Mammary epithelial cell (primary cell): ENCODE data around the gene ZNF230.

ENCODE experiments used
- CTCF ChIP-seq, 2 donors: IDR thresholded peaks in 1 of 2; conservative IDR thresholded peaks in 1 of 2; 2 replicates each; pipeline ENCODE4 v1.5.1; 2011 to 2012; ENCODE audit warnings: inconsistent platforms in 2 of 2, low read length in 2 of 2, mild to moderate bottlenecking in 2 of 2, control low read depth in 1 of 2, low read depth in 1 of 2; ENCODE audit not compliant: insufficient read depth in 1 of 2; ENCODE audit errors: extremely low read depth in 1 of 2
- EZH2 ChIP-seq: IDR thresholded peaks from 2 replicates; pipeline ENCODE4 v1.6.1; 2012; ENCODE audit warnings: low read length, inconsistent platforms, borderline replicate concordance

GRCh38 chr19:44002212-44002565 lies 568 bp upstream of the ZNF230 start:
- TF ChIP-seq CTCF (conservative IDR thresholded peaks at IDR 0.05 in 1 of 2, IDR thresholded peaks at IDR 0.05 in 1 of 2; ENCODE audit: extremely low read depth in 1 of 2, insufficient read depth in 1 of 2, low read depth in 1 of 2, low read length in 2 of 2) (no peak), EZH2 (no peak)
